Measurements from ENCODE around the gene PRPS1. TPM values are rescaled to one million over a fixed set of nuclear protein-coding genes. Genes with fewer than 3 reads are reported as not detected.

Gene PRPS1
- total and polyA plus RNA-seq, 4 donors, result 11.7 to 42.0 (median 33.0) TPM

GRCh38 chrX:107629540-107629909, 1.2 kb downstream of the PRPS1 start:
- ATAC-seq (ENCODE audit: insufficient read depth, low FRiP score) (no peak), DNase-seq (peak in 2 of 3 donors; percentile 50 to 58)
- no peak for TF ChIP-seq CTCF (IDR thresholded peaks at IDR 0.05; ENCODE audit: control extremely low read depth, extremely low read depth)
- Histone ChIP-seq H3K4me1 (ENCODE audit: control insufficient read depth in 5 of 5, insufficient read depth in 5 of 5, low read length in 5 of 5) (peaks cover 0 to 6% (median 0%) of the 10 kb centered on the region in 5 donors), H3K27me3 (ENCODE audit: control insufficient read depth in 3 of 3, insufficient read depth in 3 of 3, low read length in 2 of 3) (peaks cover 0 to 15% (median 12%) of the 10 kb centered on the region in 3 donors), H3K9me3 (ENCODE audit: control insufficient read depth in 4 of 4, insufficient read depth in 3 of 4, low read length in 3 of 4) (peaks cover 0 to 3% (median 0%) of the 10 kb centered on the region in 4 donors), H3K27ac (ENCODE audit: low read depth in 1 of 2, low read length in 1 of 2) (no peak overlapping the region), H3K36me3 (ENCODE audit: control insufficient read depth in 4 of 4, insufficient read depth in 4 of 4, low read length in 4 of 4) (no peaks in the 10 kb centered on the region), H3K4me3 (no peak overlapping the region), H3K9ac (ENCODE audit: insufficient read depth in 1 of 2, low read length in 2 of 2) (peak overlapping the region in 1 of 2 donors; percentile 19)
- 0 to 37% methylated on average over 5 of the region's 5 CpGs for WGBS, 2 donors

- DNase-seq (no peak), ATAC-seq (ENCODE audit: insufficient read depth, low FRiP score) (no peak)
- Histone ChIP-seq H3K27me3 (ENCODE audit: control insufficient read depth in 3 of 3, insufficient read depth in 3 of 3, low read length in 2 of 3) (peaks cover 0 to 13% (median 12%) of the 10 kb centered on the region in 3 donors), H3K27ac (ENCODE audit: low read depth in 1 of 2, low read length in 1 of 2) (no peak overlapping the region), H3K4me1 (ENCODE audit: control insufficient read depth in 5 of 5, insufficient read depth in 5 of 5, low read length in 5 of 5) (peaks cover 0 to 6% (median 0%) of the 10 kb centered on the region in 5 donors), H3K9ac (ENCODE audit: insufficient read depth in 1 of 2, low read length in 2 of 2) (peak overlapping the region in 1 of 2 donors; percentile 19), H3K36me3 (ENCODE audit: control insufficient read depth in 4 of 4, insufficient read depth in 4 of 4, low read length in 4 of 4) (no peaks in the 10 kb centered on the region), H3K9me3 (ENCODE audit: control insufficient read depth in 4 of 4, insufficient read depth in 3 of 4, low read length in 3 of 4) (peaks cover 0 to 3% (median 0%) of the 10 kb centered on the region in 4 donors), H3K4me3 (no peak overlapping the region)
- WGBS, 2 donors, result 34 to 42% methylated on average over 3 of the region's 3 CpGs
- TF ChIP-seq CTCF (IDR thresholded peaks at IDR 0.05; ENCODE audit: control extremely low read depth, extremely low read depth), result no peak
Observed at GRCh38 chrX:107630031-107630689, 1.9 kb downstream of the PRPS1 start.

- Histone ChIP-seq H3K27me3 (ENCODE audit: control insufficient read depth in 3 of 3, insufficient read depth in 3 of 3, low read length in 2 of 3) (peaks cover 0 to 12% (median 8%) of the 10 kb centered on the region in 3 donors), H3K27ac (ENCODE audit: low read depth in 1 of 2, low read length in 1 of 2) (no peak overlapping the region), H3K36me3 (ENCODE audit: control insufficient read depth in 4 of 4, insufficient read depth in 4 of 4, low read length in 4 of 4) (no peaks in the 10 kb centered on the region), H3K4me1 (ENCODE audit: control insufficient read depth in 5 of 5, insufficient read depth in 5 of 5, low read length in 5 of 5) (peaks cover 0 to 6% (median 0%) of the 10 kb centered on the region in 5 donors), H3K9me3 (ENCODE audit: control insufficient read depth in 4 of 4, insufficient read depth in 3 of 4, low read length in 3 of 4) (peaks cover 0 to 3% (median 0%) of the 10 kb centered on the region in 4 donors), H3K4me3 (no peak overlapping the region), H3K9ac (ENCODE audit: insufficient read depth in 1 of 2, low read length in 2 of 2) (no peak overlapping the region)
- no peak for ATAC-seq (ENCODE audit: insufficient read depth, low FRiP score)
- TF ChIP-seq CTCF (IDR thresholded peaks at IDR 0.05; ENCODE audit: control extremely low read depth, extremely low read depth), result no peak
- WGBS, 2 donors, result 84 to 88% methylated on average over 1 of the region's 1 CpG
- DNase-seq, result peak in 2 of 3 donors; percentile 34 to 44
Observed at GRCh38 chrX:107632346-107632745, 4.0 kb downstream of the PRPS1 start.
